ENCODE results near the gene HIPK2.
A peak's percentile ranks its signal among the peaks of the same experiment; 100 is the strongest.

The HIPK2 gene

GRCh38 chr7:139737221-139738100 is 40.3 kb downstream of the HIPK2 start:
- no peaks in the 10 kb centered on the region for H3K36me3 ChIP-seq (replicated peaks)
- no peaks in the 10 kb centered on the region for H3K27me3 ChIP-seq (replicated peaks)
- in situ Hi-C loops (cut with HindIII; ENCODE audit: low pct_ligation_motif_present, low sequenced_read_pairs) = no loop called here
- no peak for DNase-seq
- TF ChIP-seq, protein P1, sequence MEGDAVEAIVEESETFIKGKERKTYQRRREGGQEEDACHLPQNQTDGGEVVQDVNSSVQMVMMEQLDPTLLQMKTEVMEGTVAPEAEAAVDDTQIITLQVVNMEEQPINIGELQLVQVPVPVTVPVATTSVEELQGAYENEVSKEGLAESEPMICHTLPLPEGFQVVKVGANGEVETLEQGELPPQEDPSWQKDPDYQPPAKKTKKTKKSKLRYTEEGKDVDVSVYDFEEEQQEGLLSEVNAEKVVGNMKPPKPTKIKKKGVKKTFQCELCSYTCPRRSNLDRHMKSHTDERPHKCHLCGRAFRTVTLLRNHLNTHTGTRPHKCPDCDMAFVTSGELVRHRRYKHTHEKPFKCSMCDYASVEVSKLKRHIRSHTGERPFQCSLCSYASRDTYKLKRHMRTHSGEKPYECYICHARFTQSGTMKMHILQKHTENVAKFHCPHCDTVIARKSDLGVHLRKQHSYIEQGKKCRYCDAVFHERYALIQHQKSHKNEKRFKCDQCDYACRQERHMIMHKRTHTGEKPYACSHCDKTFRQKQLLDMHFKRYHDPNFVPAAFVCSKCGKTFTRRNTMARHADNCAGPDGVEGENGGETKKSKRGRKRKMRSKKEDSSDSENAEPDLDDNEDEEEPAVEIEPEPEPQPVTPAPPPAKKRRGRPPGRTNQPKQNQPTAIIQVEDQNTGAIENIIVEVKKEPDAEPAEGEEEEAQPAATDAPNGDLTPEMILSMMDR (IDR thresholded peaks at IDR 0.05; ENCODE audit: low read depth, low read length, missing control alignments) = no peak
- H3K27ac ChIP-seq = peak overlapping the region; percentile 99
- H3K4me3 ChIP-seq (ENCODE audit: low read depth, low read length) = no peak overlapping the region

GRCh38 chr7:139735912-139736595 is 41.7 kb downstream of the HIPK2 start:
- TF ChIP-seq, protein P1 (IDR thresholded peaks at IDR 0.05; ENCODE audit: low read depth, low read length, missing control alignments) = no peak
- Histone ChIP-seq H3K27me3 (replicated peaks) (no peaks in the 10 kb centered on the region), H3K4me3 (ENCODE audit: low read depth, low read length) (no peak overlapping the region), H3K27ac (peak overlapping the region; percentile 99), H3K36me3 (replicated peaks) (no peaks in the 10 kb centered on the region)
- in situ Hi-C loops (cut with HindIII; ENCODE audit: low pct_ligation_motif_present, low sequenced_read_pairs) = no loop called here
- DNase-seq = no peak

- peak overlapping the region; percentile 99 for H3K27ac ChIP-seq
- in situ Hi-C loops (cut with HindIII; ENCODE audit: low pct_ligation_motif_present, low sequenced_read_pairs) = no loop called here
- TF ChIP-seq, protein P1 (IDR thresholded peaks at IDR 0.05; ENCODE audit: low read depth, low read length, missing control alignments) = no peak
- no peak overlapping the region for H3K4me3 ChIP-seq (ENCODE audit: low read depth, low read length)
- no peak for DNase-seq
- H3K27me3 ChIP-seq (replicated peaks) = no peaks in the 10 kb centered on the region
- no peaks in the 10 kb centered on the region for H3K36me3 ChIP-seq (replicated peaks)
Observed at GRCh38 chr7:139735466-139735865, 42.3 kb downstream of the HIPK2 start.

DNA sequence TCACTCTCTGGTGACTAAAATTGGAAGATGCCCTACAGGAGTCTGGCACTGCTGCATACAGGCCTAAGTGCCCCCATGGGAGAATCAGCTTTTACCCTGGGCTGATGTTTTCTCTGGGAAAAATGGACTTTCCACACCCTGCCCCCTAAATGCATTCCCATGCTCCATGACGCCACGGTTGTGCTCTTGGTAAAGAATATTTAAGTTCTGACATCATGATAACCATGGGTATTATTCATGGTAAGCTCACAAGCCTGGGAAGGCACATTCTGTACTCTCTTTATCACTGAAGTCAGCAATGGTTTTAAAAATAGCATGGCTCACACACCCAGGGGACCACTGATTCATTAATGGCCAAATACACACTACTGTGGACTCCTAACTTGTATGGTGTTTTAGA is 43.4 kb downstream of the HIPK2 start:
- Histone ChIP-seq H3K4me3 (ENCODE audit: low read depth, low read length) (no peak overlapping the region), H3K27me3 (replicated peaks) (no peaks in the 10 kb centered on the region), H3K36me3 (replicated peaks) (no peaks in the 10 kb centered on the region), H3K27ac (peak overlapping the region; percentile 99)
- TF ChIP-seq, protein P1 (IDR thresholded peaks at IDR 0.05; ENCODE audit: low read depth, low read length, missing control alignments) = peak; percentile 4
- in situ Hi-C loops (cut with HindIII; ENCODE audit: low pct_ligation_motif_present, low sequenced_read_pairs) = no loop called here
- DNase-seq = peak; percentile 99

- Histone ChIP-seq H3K4me3 (ENCODE audit: low read depth, low read length) (no peak overlapping the region), H3K27ac (peak overlapping the region; percentile 99), H3K27me3 (replicated peaks) (no peaks in the 10 kb centered on the region), H3K36me3 (replicated peaks) (no peaks in the 10 kb centered on the region)
- DNase-seq = no peak
- in situ Hi-C loops (cut with HindIII; ENCODE audit: low pct_ligation_motif_present, low sequenced_read_pairs) = no loop called here
- TF ChIP-seq, protein P1 (IDR thresholded peaks at IDR 0.05; ENCODE audit: low read depth, low read length, missing control alignments) = no peak
Observed at GRCh38 chr7:139733751-139734150, 44.0 kb downstream of the HIPK2 start.
